WTC11 (cell line): ENCODE measurements around the gene ROCK1.

Experiments
- ATF2 ChIP-seq: sonication (generic); formaldehyde crosslinking; IDR thresholded peaks from 2 replicates; pipeline ENCODE4 v1.8.1; 2022; ENCODE audit warnings: low read depth, missing genetic modification reagents, borderline replicate concordance
- E2F5 ChIP-seq: sonication (generic); formaldehyde crosslinking; IDR thresholded peaks from 2 replicates; pipeline ENCODE4 v1.8.1; 2022; ENCODE audit warnings: mild to moderate bottlenecking, moderate library complexity, missing genetic modification reagents
- KAT7 ChIP-seq: sonication (generic); formaldehyde crosslinking; IDR thresholded peaks from 2 replicates; pipeline ENCODE4 v1.8.1; 2023; ENCODE audit warnings: missing genetic modification reagents, mild to moderate bottlenecking, borderline replicate concordance
- NFYB ChIP-seq: sonication (generic); formaldehyde crosslinking; conservative IDR thresholded peaks from 2 replicates; pipeline ENCODE4 v1.8.0; 2022; ENCODE audit warnings: low read depth, missing genetic modification reagents
- NR2C2 ChIP-seq: sonication (generic); formaldehyde crosslinking; IDR thresholded peaks from 2 replicates; pipeline ENCODE4 v1.8.0; 2022; ENCODE audit warnings: mild to moderate bottlenecking, missing genetic modification reagents
- ZNF232 ChIP-seq: sonication (generic); formaldehyde crosslinking; IDR thresholded peaks from 2 replicates; pipeline ENCODE4 v1.8.0; 2022; ENCODE audit warnings: mild to moderate bottlenecking, missing genetic modification reagents
- ZNF423 ChIP-seq: fragments of 250-450 bp; sonication (Bioruptor Pico); IDR thresholded peaks from 2 replicates; pipeline ENCODE4 v2.1.2; 2022; ENCODE audit warnings: mild to moderate bottlenecking, moderate library complexity
- TF ChIP-seq, protein P1 (sequence below): fragments of 200-600 bp; IDR thresholded peaks from 2 replicates; pipeline ENCODE4 v1.8.0; 2022; ENCODE audit warnings: antibody characterized with exemption
- TF ChIP-seq, protein P2 (sequence below): sonication (generic); formaldehyde crosslinking; IDR thresholded peaks from 2 replicates; pipeline ENCODE4 v1.8.1; 2022; ENCODE audit warnings: missing genetic modification reagents, borderline replicate concordance
- TF ChIP-seq, protein P3 (sequence below): sonication (generic); formaldehyde crosslinking; IDR thresholded peaks from 2 replicates; pipeline ENCODE4 v1.8.0; 2022; ENCODE audit warnings: mild to moderate bottlenecking, missing genetic modification reagents

DNA sequence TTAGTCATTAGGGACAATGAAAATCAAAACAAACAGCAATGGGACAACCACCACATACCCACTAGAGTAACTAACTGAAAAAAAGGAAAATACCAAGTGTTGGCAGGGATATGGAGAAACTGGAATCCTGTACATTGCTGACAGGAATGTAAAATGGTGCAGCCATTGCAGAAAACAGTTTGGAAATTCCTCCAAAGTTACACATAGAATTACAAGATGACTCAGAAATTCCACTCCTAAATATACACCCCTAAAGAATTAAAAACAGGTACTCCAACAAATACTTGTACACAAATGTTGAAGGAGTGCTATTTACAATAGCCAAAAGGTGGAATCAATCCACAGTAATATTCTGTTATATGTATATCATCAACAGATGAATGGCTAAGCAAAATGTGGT lies 110.9 kb downstream of the ROCK1 start:
- TF ChIP-seq ATF2, result no peak
- TF ChIP-seq NR2C2 (CRISPR knock-in tag), result no peak
- TF ChIP-seq, protein P1, sequence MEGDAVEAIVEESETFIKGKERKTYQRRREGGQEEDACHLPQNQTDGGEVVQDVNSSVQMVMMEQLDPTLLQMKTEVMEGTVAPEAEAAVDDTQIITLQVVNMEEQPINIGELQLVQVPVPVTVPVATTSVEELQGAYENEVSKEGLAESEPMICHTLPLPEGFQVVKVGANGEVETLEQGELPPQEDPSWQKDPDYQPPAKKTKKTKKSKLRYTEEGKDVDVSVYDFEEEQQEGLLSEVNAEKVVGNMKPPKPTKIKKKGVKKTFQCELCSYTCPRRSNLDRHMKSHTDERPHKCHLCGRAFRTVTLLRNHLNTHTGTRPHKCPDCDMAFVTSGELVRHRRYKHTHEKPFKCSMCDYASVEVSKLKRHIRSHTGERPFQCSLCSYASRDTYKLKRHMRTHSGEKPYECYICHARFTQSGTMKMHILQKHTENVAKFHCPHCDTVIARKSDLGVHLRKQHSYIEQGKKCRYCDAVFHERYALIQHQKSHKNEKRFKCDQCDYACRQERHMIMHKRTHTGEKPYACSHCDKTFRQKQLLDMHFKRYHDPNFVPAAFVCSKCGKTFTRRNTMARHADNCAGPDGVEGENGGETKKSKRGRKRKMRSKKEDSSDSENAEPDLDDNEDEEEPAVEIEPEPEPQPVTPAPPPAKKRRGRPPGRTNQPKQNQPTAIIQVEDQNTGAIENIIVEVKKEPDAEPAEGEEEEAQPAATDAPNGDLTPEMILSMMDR, result no peak
- no peak for TF ChIP-seq NFYB
- TF ChIP-seq, protein P2, sequence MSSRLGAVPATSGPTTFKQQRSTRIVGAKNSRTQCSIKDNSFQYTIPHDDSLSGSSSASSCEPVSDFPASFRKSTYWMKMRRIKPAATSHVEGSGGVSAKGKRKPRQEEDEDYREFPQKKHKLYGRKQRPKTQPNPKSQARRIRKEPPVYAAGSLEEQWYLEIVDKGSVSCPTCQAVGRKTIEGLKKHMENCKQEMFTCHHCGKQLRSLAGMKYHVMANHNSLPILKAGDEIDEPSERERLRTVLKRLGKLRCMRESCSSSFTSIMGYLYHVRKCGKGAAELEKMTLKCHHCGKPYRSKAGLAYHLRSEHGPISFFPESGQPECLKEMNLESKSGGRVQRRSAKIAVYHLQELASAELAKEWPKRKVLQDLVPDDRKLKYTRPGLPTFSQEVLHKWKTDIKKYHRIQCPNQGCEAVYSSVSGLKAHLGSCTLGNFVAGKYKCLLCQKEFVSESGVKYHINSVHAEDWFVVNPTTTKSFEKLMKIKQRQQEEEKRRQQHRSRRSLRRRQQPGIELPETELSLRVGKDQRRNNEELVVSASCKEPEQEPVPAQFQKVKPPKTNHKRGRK, result no peak
- TF ChIP-seq ZNF232 (CRISPR knock-in tag), result no peak
- no peak for TF ChIP-seq ZNF423
- TF ChIP-seq E2F5, result no peak
- TF ChIP-seq, protein P3, sequence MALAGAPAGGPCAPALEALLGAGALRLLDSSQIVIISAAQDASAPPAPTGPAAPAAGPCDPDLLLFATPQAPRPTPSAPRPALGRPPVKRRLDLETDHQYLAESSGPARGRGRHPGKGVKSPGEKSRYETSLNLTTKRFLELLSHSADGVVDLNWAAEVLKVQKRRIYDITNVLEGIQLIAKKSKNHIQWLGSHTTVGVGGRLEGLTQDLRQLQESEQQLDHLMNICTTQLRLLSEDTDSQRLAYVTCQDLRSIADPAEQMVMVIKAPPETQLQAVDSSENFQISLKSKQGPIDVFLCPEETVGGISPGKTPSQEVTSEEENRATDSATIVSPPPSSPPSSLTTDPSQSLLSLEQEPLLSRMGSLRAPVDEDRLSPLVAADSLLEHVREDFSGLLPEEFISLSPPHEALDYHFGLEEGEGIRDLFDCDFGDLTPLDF (CRISPR knock-in tag), result no peak
- TF ChIP-seq KAT7 (CRISPR knock-in tag), result no peak
